ENCODE results near the gene STYK1. TPM values are rescaled to one million over a fixed set of nuclear protein-coding genes. Genes with fewer than 3 reads are reported as not detected.

The STYK1 gene
- total and polyA plus RNA-seq, 2 donors (not counting 1 experiment from before 2014, with no cell fraction given) = 0.41 TPM; not detected in 1

DNA sequence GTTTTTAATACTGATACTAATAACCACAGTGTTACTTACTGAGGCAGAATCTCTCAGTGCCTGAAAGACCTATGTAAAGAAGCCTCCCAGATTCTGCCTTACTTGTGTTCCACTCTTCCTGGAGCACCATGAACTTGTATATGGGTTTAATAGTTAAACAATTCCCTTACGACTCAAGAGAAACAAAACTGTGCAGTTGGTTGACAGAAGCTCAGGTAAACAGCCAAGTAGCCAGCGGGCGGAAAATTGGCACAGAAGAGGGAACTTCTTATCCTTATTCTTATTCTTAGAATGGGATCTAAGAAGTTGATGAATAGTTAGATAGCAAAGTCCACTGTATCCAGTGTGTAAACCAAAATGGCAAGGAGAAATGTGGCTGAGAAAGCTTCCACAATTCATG, 37.7 kb downstream of the STYK1 start:
- no peak overlapping the region for H2AFZ ChIP-seq (ENCODE audit: low read length)
- no peaks in the 10 kb centered on the region for H3K27me3 ChIP-seq (ENCODE audit: control insufficient read depth, insufficient read depth, low read length)
- H3K27ac ChIP-seq (ENCODE audit: insufficient read depth, low read length) = no peak overlapping the region
- no peak overlapping the region for H3K9ac ChIP-seq (ENCODE audit: insufficient read depth, low read length)
- H3K9me3 ChIP-seq (ENCODE audit: control insufficient read depth, insufficient read depth, low read depth, low read length) = no peaks in the 10 kb centered on the region
- no peak for TF ChIP-seq EZH2 (IDR thresholded peaks at IDR 0.05; ENCODE audit: low read length, missing control alignments)
- TF ChIP-seq, protein P1, sequence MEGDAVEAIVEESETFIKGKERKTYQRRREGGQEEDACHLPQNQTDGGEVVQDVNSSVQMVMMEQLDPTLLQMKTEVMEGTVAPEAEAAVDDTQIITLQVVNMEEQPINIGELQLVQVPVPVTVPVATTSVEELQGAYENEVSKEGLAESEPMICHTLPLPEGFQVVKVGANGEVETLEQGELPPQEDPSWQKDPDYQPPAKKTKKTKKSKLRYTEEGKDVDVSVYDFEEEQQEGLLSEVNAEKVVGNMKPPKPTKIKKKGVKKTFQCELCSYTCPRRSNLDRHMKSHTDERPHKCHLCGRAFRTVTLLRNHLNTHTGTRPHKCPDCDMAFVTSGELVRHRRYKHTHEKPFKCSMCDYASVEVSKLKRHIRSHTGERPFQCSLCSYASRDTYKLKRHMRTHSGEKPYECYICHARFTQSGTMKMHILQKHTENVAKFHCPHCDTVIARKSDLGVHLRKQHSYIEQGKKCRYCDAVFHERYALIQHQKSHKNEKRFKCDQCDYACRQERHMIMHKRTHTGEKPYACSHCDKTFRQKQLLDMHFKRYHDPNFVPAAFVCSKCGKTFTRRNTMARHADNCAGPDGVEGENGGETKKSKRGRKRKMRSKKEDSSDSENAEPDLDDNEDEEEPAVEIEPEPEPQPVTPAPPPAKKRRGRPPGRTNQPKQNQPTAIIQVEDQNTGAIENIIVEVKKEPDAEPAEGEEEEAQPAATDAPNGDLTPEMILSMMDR (conservative IDR thresholded peaks at IDR 0.05 in 1 of 2, IDR thresholded peaks at IDR 0.05 in 1 of 2; ENCODE audit: low read depth in 1 of 2, low read length in 2 of 2) = no peak
- H4K20me1 ChIP-seq (ENCODE audit: control insufficient read depth, extremely low read depth, insufficient read depth, low read length) = no peaks in the 10 kb centered on the region
- H3K36me3 ChIP-seq (ENCODE audit: control insufficient read depth, insufficient read depth, low read length) = no peaks in the 10 kb centered on the region
- no peaks in the 10 kb centered on the region for H3K79me2 ChIP-seq (ENCODE audit: control insufficient read depth, insufficient read depth, low read length)
- no peak overlapping the region for H3K4me3 ChIP-seq (replicated peaks in 1 of 4; ENCODE audit: control extremely low read depth in 1 of 4, insufficient read depth in 1 of 4, low read depth in 3 of 4, low read length in 4 of 4)
- DNase-seq (ENCODE audit: low read depth in 2 of 2) = no peak
- H3K4me1 ChIP-seq (ENCODE audit: control insufficient read depth, extremely low read depth, insufficient read depth, low read length) = no peaks in the 10 kb centered on the region
- H3K4me2 ChIP-seq (ENCODE audit: extremely low read depth, insufficient read depth, low read length) = no peak overlapping the region

- no peaks in the 10 kb centered on the region for H3K4me1 ChIP-seq (ENCODE audit: control insufficient read depth, extremely low read depth, insufficient read depth, low read length)
- DNase-seq (ENCODE audit: low read depth in 2 of 2) = no peak
- TF ChIP-seq, protein P1 (conservative IDR thresholded peaks at IDR 0.05 in 1 of 2, IDR thresholded peaks at IDR 0.05 in 1 of 2; ENCODE audit: low read depth in 1 of 2, low read length in 2 of 2) = no peak
- no peak for TF ChIP-seq EZH2 (IDR thresholded peaks at IDR 0.05; ENCODE audit: low read length, missing control alignments)
- H3K9ac ChIP-seq (ENCODE audit: insufficient read depth, low read length) = no peak overlapping the region
- no peaks in the 10 kb centered on the region for H3K9me3 ChIP-seq (ENCODE audit: control insufficient read depth, insufficient read depth, low read depth, low read length)
- no peak overlapping the region for H3K4me2 ChIP-seq (ENCODE audit: extremely low read depth, insufficient read depth, low read length)
- no peaks in the 10 kb centered on the region for H3K27me3 ChIP-seq (ENCODE audit: control insufficient read depth, insufficient read depth, low read length)
- no peak overlapping the region for H3K27ac ChIP-seq (ENCODE audit: insufficient read depth, low read length)
- no peak overlapping the region for H2AFZ ChIP-seq (ENCODE audit: low read length)
- no peak overlapping the region for H3K4me3 ChIP-seq (replicated peaks in 1 of 4; ENCODE audit: control extremely low read depth in 1 of 4, insufficient read depth in 1 of 4, low read depth in 3 of 4, low read length in 4 of 4)
- H3K79me2 ChIP-seq (ENCODE audit: control insufficient read depth, insufficient read depth, low read length) = no peaks in the 10 kb centered on the region
- no peaks in the 10 kb centered on the region for H3K36me3 ChIP-seq (ENCODE audit: control insufficient read depth, insufficient read depth, low read length)
- no peaks in the 10 kb centered on the region for H4K20me1 ChIP-seq (ENCODE audit: control insufficient read depth, extremely low read depth, insufficient read depth, low read length)
Measured at GRCh38 chr12:10635306-10635705, 38.5 kb downstream of the STYK1 start.

DNA sequence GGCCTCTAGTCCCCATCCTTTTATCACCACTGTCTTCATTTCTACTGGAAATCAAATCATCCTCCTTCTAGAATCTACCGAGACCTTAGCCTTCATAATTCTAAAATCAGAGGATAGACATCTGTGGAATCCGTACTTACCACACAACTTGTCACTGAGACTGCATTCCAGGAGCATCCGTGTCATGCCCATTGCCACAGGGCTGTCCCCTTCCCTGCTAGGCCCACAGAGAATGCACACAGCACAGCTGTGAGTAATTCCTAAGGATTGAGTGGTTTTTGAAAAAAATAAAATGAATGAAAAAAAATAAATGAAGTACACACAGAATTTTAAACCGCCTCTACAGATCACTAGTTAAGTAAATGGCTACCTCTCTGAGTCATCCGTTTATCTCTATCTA, 39.4 kb downstream of the STYK1 start:
- no peak overlapping the region for H3K9ac ChIP-seq (ENCODE audit: insufficient read depth, low read length)
- DNase-seq (ENCODE audit: low read depth in 2 of 2) = peak in 1 of 2 donors; percentile 80
- H3K4me1 ChIP-seq (ENCODE audit: control insufficient read depth, extremely low read depth, insufficient read depth, low read length) = no peaks in the 10 kb centered on the region
- no peak overlapping the region for H2AFZ ChIP-seq (ENCODE audit: low read length)
- no peak overlapping the region for H3K27ac ChIP-seq (ENCODE audit: insufficient read depth, low read length)
- TF ChIP-seq, protein P1 (conservative IDR thresholded peaks at IDR 0.05 in 1 of 2, IDR thresholded peaks at IDR 0.05 in 1 of 2; ENCODE audit: low read depth in 1 of 2, low read length in 2 of 2) = no peak
- TF ChIP-seq EZH2 (IDR thresholded peaks at IDR 0.05; ENCODE audit: low read length, missing control alignments) = no peak
- no peaks in the 10 kb centered on the region for H3K27me3 ChIP-seq (ENCODE audit: control insufficient read depth, insufficient read depth, low read length)
- no peaks in the 10 kb centered on the region for H3K79me2 ChIP-seq (ENCODE audit: control insufficient read depth, insufficient read depth, low read length)
- H3K36me3 ChIP-seq (ENCODE audit: control insufficient read depth, insufficient read depth, low read length) = no peaks in the 10 kb centered on the region
- H3K9me3 ChIP-seq (ENCODE audit: control insufficient read depth, insufficient read depth, low read depth, low read length) = no peaks in the 10 kb centered on the region
- no peak overlapping the region for H3K4me3 ChIP-seq (replicated peaks in 1 of 4; ENCODE audit: control extremely low read depth in 1 of 4, insufficient read depth in 1 of 4, low read depth in 3 of 4, low read length in 4 of 4)
- H4K20me1 ChIP-seq (ENCODE audit: control insufficient read depth, extremely low read depth, insufficient read depth, low read length) = no peaks in the 10 kb centered on the region
- H3K4me2 ChIP-seq (ENCODE audit: extremely low read depth, insufficient read depth, low read length) = no peak overlapping the region

Measured in fibroblast of lung (primary cell).